Ishikawa (cell line): ENCODE data around the gene ACTR8.

Experiments used
- CEBPB ChIP-seq: IDR thresholded peaks from 2 replicates; pipeline ENCODE4 v1.6.1; 2012
- CREB1 ChIP-seq: IDR thresholded peaks from 2 replicates; pipeline ENCODE4 v1.6.1; 2012; ENCODE audit warnings: low read depth
- EGR1 ChIP-seq: IDR thresholded peaks from 2 replicates; pipeline ENCODE4 v1.6.1; 2012
- EP300 ChIP-seq: IDR thresholded peaks from 2 replicates; pipeline ENCODE4 v1.6.1; 2012; ENCODE audit warnings: borderline replicate concordance
- FOXM1 ChIP-seq: IDR thresholded peaks from 2 replicates; pipeline ENCODE4 v1.6.1; 2012; ENCODE audit warnings: low read depth, borderline replicate concordance
- MAX ChIP-seq: IDR thresholded peaks from 2 replicates; pipeline ENCODE4 v1.6.1; 2012
- NFIC ChIP-seq: IDR thresholded peaks from 2 replicates; pipeline ENCODE4 v1.6.1; 2012
- RAD21 ChIP-seq: IDR thresholded peaks from 2 replicates; pipeline ENCODE4 v1.6.1; 2012; ENCODE audit warnings: low read depth
- REST ChIP-seq: IDR thresholded peaks from 2 replicates; pipeline ENCODE4 v1.6.1; 2012; ENCODE audit warnings: low read depth, mild to moderate bottlenecking
- TAF1 ChIP-seq: IDR thresholded peaks from 2 replicates; pipeline ENCODE4 v1.6.1; 2012; ENCODE audit warnings: low read depth, mild to moderate bottlenecking
- TCF12 ChIP-seq: IDR thresholded peaks from 2 replicates; pipeline ENCODE4 v1.6.1; 2012; ENCODE audit warnings: low read depth
- TEAD4 ChIP-seq: IDR thresholded peaks from 2 replicates; pipeline ENCODE4 v1.6.1; 2012
- USF1 ChIP-seq: IDR thresholded peaks from 2 replicates; pipeline ENCODE4 v1.6.1; 2012
- YY1 ChIP-seq: IDR thresholded peaks from 2 replicates; pipeline ENCODE4 v1.6.1; 2012; ENCODE audit warnings: low read depth
- ZBTB7A ChIP-seq: IDR thresholded peaks from 2 replicates; pipeline ENCODE4 v1.6.1; 2012; ENCODE audit warnings: low read depth

ACTR8 gene

GRCh38 chr3:53883008-53883407 lies 1.1 kb upstream of the ACTR8 start:
- no peak for TF ChIP-seq NFIC
- TF ChIP-seq TCF12, result no peak
- TF ChIP-seq RAD21, result no peak
- TF ChIP-seq EP300, result no peak
- TF ChIP-seq TAF1, result no peak
- no peak for TF ChIP-seq TEAD4
- TF ChIP-seq YY1, result no peak
- TF ChIP-seq USF1, result no peak
- no peak for TF ChIP-seq CEBPB
- no peak for TF ChIP-seq REST

GRCh38 chr3:53880396-53881345 lies 1.3 kb downstream of the ACTR8 start:
- TF ChIP-seq TEAD4, result no peak
- TF ChIP-seq TCF12, result no peak
- no peak for TF ChIP-seq CEBPB
- TF ChIP-seq TAF1, result no peak
- no peak for TF ChIP-seq YY1
- no peak for TF ChIP-seq RAD21
- no peak for TF ChIP-seq EP300
- no peak for TF ChIP-seq EGR1

GRCh38 chr3:53865732-53866499 lies 16.0 kb downstream of the ACTR8 start:
- TF ChIP-seq USF1, result no peak
- no peak for TF ChIP-seq REST
- TF ChIP-seq RAD21, result no peak

- TF ChIP-seq EGR1, result no peak
- no peak for TF ChIP-seq REST
- TF ChIP-seq ZBTB7A, result no peak
- no peak for TF ChIP-seq FOXM1
- no peak for TF ChIP-seq MAX
- TF ChIP-seq TAF1, result no peak
- TF ChIP-seq CREB1, result no peak
Measured at GRCh38 chr3:53863145-53863544, 18.8 kb downstream of the ACTR8 start.

- TF ChIP-seq YY1 (no peak), REST (no peak)
Measured at GRCh38 chr3:53862241-53862640, 19.7 kb downstream of the ACTR8 start.
